HG02973 (cell line): ENCODE measurements around the gene AIPL1.

Experiments
- ATAC-seq: cut with Tn5 transposase; IDR thresholded peaks from one replicate; pipeline ENCODE4 v1.9.1; 2021; ENCODE audit warnings: moderate library complexity; ENCODE audit not compliant: unreplicated experiment

Gene AIPL1

GRCh38 chr17:6380915-6381438 lies 53.9 kb downstream of the AIPL1 start:
- no peak for ATAC-seq

- no peak for ATAC-seq
Measured at GRCh38 chr17:6377906-6378305, 57.0 kb downstream of the AIPL1 start.

GRCh38 chr17:6376931-6377361 lies 58.0 kb downstream of the AIPL1 start:
- ATAC-seq = no peak

GRCh38 chr17:6374761-6375312 lies 60.1 kb downstream of the AIPL1 start:
- no peak for ATAC-seq

- ATAC-seq = no peak
Measured at GRCh38 chr17:6374271-6374691, 60.6 kb downstream of the AIPL1 start.
